ENCODE results near the gene SFXN1. TPM values are rescaled to one million over a fixed set of nuclear protein-coding genes. Genes with fewer than 3 reads are reported as not detected.

Gene SFXN1
- total and polyA plus RNA-seq, 2 of the 4 experiments (the other 2 are of a cell fraction), result 131 to 410 TPM

DNA sequence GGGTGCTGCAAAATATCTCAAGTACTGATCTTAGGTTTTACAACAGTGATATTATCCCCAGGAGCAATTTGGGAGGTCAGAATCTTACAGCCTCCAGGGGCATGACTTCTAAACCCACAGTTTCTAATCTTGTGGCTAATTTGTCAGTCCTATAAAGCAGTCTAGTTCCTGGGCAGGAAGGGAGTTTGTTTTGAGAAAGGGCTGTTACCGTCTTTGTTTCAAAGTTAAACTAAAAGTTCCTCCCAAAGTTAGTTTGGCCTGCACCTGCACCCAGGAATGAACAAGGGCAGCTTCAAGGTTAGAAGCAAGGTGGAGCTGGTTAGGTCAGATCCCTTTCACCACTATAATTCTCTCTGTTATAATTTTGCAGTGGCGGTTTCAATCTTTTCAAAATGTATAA is 81.7 kb downstream of the SFXN1 start:
- H3K23ac ChIP-seq (ENCODE audit: low read depth, low read length), result no peak overlapping the region
- no peaks in the 10 kb centered on the region for H3K36me3 ChIP-seq (ENCODE audit: control insufficient read depth, insufficient read depth, low read length)
- no peak overlapping the region for H2BK120ac ChIP-seq (ENCODE audit: low read depth, low read length)
- intact Hi-C loops (cut with micrococcal nuclease), result no loop called here
- no peak overlapping the region for H2AK9ac ChIP-seq (replicated peaks; ENCODE audit: low read depth, low read length, poor library complexity)
- no peak overlapping the region for H4K5ac ChIP-seq (ENCODE audit: low read depth, low read length)
- dilution Hi-C loops (cut with HindIII; ENCODE audit: low sequenced_read_pairs, unreplicated experiment), result no loop called here
- no peak overlapping the region for H2BK15ac ChIP-seq (ENCODE audit: low read depth, low read length)
- no peak overlapping the region for H3K14ac ChIP-seq (replicated peaks; ENCODE audit: low read depth, low read length)
- H2AK5ac ChIP-seq (ENCODE audit: low read depth, low read length), result no peak overlapping the region
- H3K79me1 ChIP-seq (ENCODE audit: low read depth in 1 of 2, low read length in 2 of 2), result no peaks in the 10 kb centered on the region
- H4K8ac ChIP-seq (ENCODE audit: low read depth in 2 of 2, low read length in 2 of 2), result no peak overlapping the region
- H4K20me1 ChIP-seq (ENCODE audit: insufficient read depth, low read length), result no peaks in the 10 kb centered on the region
- no peak overlapping the region for H3K4me2 ChIP-seq (ENCODE audit: low read depth, low read length)
- H2AFZ ChIP-seq (replicated peaks; ENCODE audit: low read length, poor library complexity), result no peak overlapping the region
- no peak overlapping the region for H2BK20ac ChIP-seq (ENCODE audit: low read depth, low read length)
- DNase-seq (no peak), ATAC-seq (ENCODE audit: low read depth) (no peak)
- no peak overlapping the region for H3K56ac ChIP-seq (ENCODE audit: extremely low read depth, insufficient read depth, low read length)
- POLR2A ChIA-PET (ENCODE audit: unreplicated experiment), result no interaction called here
- no peaks in the 10 kb centered on the region for H3K9me1 ChIP-seq (ENCODE audit: insufficient read depth, low read length)
- in situ Hi-C loops (cut with MboI; ENCODE audit: low sequenced_read_pairs), result no loop called here
- CTCF ChIA-PET, result no interaction called here
- no peak overlapping the region for H3K4ac ChIP-seq (ENCODE audit: low read depth, low read length)
- H3K27ac ChIP-seq (ENCODE audit: insufficient read depth, low read length), result no peak overlapping the region
- 0 out of 2 replicates have a peak, but pooled peaks cover 1% of the 10 kb centered on the region for H3K9me3 ChIP-seq (ENCODE audit: control insufficient read depth, insufficient read depth, low read length)
- no peak overlapping the region for H2BK5ac ChIP-seq (ENCODE audit: low read depth, low read length, poor library complexity, severe bottlenecking)
- no peaks in the 10 kb centered on the region for H3K4me1 ChIP-seq (ENCODE audit: control insufficient read depth, insufficient read depth, low read length)
- BruUV-seq (replicated peaks), result no TSS peak
- WGBS, 2 experiments (ENCODE audit: extremely low coverage in 2 of 2, insufficient read length in 1 of 2), result no CpG with 5 or more reads among the region's 2 CpGs
- H3K9ac ChIP-seq (ENCODE audit: low read depth, low read length), result no peak overlapping the region
- H3K4me3 ChIP-seq (ENCODE audit: insufficient read depth, low read depth, low read length), result no peak overlapping the region
- H3K27me3 ChIP-seq (ENCODE audit: control insufficient read depth, insufficient read depth, low read length), result no peaks in the 10 kb centered on the region
- H4K91ac ChIP-seq (ENCODE audit: insufficient read depth, low read depth, low read length), result no peak overlapping the region
- TF ChIP-seq RCOR1 (IDR thresholded peaks at IDR 0.05; ENCODE audit: insufficient replicate concordance, low read length) (no peak), CEBPB (IDR thresholded peaks at IDR 0.05; ENCODE audit: low read depth, low read length) (no peak), SMC3 (IDR thresholded peaks at IDR 0.05; ENCODE audit: low read depth, low read length) (no peak), RFX5 (IDR thresholded peaks at IDR 0.05; ENCODE audit: low read depth, low read length) (no peak), MAFK (IDR thresholded peaks at IDR 0.05; ENCODE audit: low read depth, low read length) (no peak), MXI1 (IDR thresholded peaks at IDR 0.05; ENCODE audit: borderline replicate concordance, low read depth, low read length) (no peak)
- TF ChIP-seq, protein P1, sequence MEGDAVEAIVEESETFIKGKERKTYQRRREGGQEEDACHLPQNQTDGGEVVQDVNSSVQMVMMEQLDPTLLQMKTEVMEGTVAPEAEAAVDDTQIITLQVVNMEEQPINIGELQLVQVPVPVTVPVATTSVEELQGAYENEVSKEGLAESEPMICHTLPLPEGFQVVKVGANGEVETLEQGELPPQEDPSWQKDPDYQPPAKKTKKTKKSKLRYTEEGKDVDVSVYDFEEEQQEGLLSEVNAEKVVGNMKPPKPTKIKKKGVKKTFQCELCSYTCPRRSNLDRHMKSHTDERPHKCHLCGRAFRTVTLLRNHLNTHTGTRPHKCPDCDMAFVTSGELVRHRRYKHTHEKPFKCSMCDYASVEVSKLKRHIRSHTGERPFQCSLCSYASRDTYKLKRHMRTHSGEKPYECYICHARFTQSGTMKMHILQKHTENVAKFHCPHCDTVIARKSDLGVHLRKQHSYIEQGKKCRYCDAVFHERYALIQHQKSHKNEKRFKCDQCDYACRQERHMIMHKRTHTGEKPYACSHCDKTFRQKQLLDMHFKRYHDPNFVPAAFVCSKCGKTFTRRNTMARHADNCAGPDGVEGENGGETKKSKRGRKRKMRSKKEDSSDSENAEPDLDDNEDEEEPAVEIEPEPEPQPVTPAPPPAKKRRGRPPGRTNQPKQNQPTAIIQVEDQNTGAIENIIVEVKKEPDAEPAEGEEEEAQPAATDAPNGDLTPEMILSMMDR (conservative IDR thresholded peaks at IDR 0.05; ENCODE audit: low read depth, low read length), result no peak
- H3K18ac ChIP-seq (ENCODE audit: low read depth, low read length), result no peak overlapping the region
